NK-92 (cell line): ENCODE data around the gene KDR.

ENCODE experiments used
- DNase-seq: peaks from one replicate; lab custom pipeline; 2025; ENCODE audit not compliant: unreplicated experiment; lab: John Stamatoyannopoulos, UW

Gene KDR

GRCh38 chr4:55124322-55125076, 896 bp downstream of the KDR start:
- DNase-seq = no peak

- no peak for DNase-seq
Observed at GRCh38 chr4:55123791-55124190, 1.6 kb downstream of the KDR start.

DNA sequence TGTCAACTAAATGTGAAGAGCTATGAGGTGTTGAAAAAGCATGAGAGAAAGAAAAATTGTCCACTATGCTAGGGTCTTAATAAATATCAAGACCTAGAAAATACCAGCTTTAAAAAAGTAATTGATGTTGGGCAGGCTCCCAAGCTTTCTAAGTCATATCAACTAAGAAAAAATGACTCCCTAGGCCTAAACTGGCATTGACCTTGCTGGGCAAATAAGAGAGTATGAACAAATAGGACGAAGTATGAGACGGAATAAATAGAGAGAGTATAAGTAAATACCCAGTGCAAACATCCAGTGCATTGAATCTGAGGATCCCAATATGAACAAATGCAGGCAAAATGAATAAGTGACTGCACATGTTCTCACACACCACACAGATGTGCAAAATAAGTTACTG, 3.2 kb downstream of the KDR start:
- DNase-seq = no peak

DNA sequence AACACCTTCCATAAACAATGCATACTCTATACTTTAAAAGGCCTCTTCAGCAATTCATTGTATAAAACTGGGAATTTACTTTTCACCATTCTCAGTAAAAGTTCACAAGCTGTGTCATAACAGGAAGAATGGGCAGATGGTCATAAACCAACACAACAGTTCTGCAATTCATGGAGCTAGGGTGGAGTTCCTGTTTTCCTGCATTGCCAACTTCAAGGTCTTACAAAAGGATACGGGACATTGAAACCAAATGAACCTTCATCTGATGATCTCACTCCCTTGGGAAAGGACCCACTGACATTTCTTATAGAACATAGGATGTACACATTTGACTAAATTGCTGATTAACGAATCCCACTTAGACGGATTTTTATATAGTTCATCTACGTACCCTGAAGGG, 4.1 kb downstream of the KDR start:
- no peak for DNase-seq

GRCh38 chr4:55118397-55118796, 7.0 kb downstream of the KDR start:
- DNase-seq = no peak

GRCh38 chr4:55117511-55117910, 7.9 kb downstream of the KDR start:
- DNase-seq = no peak

- no peak for DNase-seq
Observed at GRCh38 chr4:55116450-55116849, 8.9 kb downstream of the KDR start.

DNA sequence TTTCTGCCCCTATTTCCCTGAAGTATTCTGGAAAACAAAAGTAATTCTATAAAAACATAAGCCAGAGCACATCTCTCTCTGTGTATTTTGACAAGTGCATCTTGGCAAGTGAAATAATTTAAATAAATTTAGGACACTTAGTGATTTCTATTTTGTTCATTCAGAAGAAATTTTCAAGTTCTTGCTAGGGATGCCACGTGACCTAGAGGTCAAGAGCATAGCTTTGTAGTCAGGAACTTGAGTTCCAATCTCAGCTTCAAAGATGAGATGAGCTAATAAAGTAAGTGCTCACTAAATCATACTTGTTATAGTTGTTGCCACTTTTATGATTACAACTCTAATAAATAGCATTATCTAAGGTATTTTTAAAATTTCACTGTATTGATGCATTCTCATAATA, 13.8 kb downstream of the KDR start:
- no peak for DNase-seq

GRCh38 chr4:55110131-55110530, 15.3 kb downstream of the KDR start:
- DNase-seq = no peak

DNA sequence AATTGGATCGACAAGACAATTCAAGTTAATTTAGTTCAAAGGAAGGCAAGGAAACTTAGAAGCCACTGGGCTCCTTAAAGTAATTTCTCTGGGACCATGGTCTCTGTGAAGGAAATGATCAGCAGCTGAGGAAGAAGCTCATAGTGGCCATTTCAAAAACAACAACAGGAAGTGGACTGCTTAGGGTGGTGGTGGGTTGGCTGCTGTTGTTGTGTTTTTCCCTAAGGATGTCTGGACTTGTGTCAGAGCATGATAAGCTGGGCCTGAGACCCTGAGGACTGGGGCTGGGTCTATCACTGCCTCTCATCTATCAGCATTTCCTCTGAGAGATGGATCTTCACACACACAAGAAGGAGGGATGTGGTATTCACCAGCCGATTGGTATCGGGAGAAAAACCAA, 18.3 kb downstream of the KDR start:
- DNase-seq = no peak

- no peak for DNase-seq
Observed at GRCh38 chr4:55103224-55103623, 22.2 kb downstream of the KDR start.

DNA sequence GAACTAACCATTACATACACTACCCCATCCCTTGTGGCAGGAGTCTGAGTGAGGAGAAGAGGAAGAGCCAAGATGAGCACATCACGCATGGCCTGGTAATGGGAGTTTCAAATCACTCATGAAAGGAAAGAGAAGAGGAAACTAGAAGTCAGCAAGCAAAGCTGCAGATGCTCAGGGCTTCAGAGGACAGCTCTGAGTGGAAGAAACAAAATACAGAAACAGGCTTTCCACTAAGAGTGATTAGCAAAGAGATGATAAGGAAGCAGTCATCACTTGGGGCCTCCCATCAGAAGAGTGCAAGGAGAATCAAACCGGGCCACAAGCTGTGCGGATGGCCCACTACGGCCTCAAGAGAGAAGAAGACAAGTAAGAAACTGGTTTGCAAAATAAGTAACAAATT, 25.6 kb downstream of the KDR start:
- no peak for DNase-seq

DNA sequence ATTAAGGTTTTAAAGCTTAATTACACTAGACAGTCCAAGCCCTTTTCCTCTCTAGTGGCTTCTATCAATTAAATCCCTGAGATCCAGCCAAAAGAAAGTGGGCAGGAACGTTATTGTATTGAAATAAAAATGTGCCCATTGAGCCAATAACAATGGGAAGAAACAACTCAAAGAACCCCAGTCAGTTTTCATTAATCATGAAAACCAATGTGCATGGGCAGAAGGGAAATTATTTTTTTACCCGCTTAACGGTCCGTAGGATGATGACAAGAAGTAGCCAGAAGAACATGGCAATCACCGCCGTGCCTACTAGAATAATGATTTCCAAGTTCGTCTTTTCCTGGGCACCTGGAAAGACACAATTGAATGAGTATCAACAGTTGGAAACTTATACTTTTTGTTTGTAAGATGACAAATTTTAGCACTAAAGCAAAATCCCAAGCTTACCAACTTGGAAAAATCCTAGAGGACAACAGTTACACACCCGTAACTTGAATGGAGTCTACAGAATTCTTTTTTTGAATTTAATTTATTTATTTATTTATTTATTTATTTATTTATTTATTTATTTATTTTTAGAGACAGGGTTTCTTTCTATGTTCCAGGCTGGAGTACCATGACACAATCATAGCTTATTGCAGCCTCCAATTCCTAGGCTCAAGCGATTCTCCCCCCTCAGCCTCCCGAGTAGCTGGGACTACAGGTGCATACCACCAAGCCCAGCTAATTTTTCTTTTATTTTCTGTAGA, 26.8 kb downstream of the KDR start:
- DNase-seq = no peak

- no peak for DNase-seq
Observed at GRCh38 chr4:55096619-55097018, 28.8 kb downstream of the KDR start.

DNA sequence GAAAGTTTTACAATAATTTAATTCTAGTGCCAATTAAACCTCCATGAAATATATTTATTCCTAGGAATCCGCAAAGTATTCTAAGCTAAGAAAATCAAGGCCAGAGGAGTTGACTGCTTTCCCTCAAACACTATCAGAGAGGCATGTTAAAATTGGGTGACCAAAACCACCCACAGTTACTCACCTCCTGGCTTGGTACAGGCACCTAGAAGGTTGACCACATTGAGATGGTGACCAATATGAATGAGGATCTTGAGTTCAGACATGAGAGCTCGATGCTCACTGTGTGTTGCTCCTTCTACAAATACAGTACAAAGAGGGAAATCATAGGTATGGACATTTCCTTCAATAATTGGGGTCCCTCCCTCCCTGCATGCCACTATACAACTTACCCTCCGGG, 29.4 kb downstream of the KDR start:
- DNase-seq = no peak

DNA sequence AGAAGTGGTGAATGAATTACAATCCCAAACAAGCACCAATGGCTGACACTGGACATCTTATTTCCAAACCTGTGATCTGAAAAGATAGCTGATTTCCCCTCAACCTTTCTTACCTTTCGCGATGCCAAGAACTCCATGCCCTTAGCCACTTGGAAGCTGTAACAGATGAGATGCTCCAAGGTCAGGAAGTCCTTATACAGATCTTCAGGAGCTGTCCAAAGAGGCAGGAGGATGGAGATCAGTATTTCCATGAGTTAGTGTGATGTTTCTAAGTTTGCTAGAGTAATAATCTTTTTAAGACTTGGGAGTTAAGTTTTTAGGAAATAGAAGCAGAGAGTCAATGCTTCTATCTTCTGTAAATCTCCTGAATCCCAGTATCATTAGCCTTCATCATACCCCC, 32.9 kb downstream of the KDR start:
- DNase-seq = no peak

DNA sequence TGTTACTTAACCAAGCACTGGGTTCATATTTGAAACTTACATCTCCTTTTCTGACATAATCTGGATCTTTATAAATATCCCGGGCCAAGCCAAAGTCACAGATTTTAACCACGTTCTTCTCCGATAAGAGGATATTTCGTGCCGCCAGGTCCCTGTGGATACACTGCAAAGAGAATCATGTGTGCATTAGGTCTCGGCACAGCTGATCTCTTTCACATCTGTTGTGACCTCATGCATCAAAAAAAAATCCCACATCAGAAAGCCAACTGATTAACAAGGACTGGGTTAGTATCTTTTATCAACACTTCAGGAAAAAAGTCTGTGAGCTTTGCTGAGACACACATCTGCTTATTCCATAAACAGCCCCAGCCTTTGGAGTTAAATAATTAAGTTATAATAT, 35.5 kb downstream of the KDR start:
- no peak for DNase-seq

GRCh38 chr4:55087913-55088260, 37.5 kb downstream of the KDR start:
- DNase-seq = no peak

DNA sequence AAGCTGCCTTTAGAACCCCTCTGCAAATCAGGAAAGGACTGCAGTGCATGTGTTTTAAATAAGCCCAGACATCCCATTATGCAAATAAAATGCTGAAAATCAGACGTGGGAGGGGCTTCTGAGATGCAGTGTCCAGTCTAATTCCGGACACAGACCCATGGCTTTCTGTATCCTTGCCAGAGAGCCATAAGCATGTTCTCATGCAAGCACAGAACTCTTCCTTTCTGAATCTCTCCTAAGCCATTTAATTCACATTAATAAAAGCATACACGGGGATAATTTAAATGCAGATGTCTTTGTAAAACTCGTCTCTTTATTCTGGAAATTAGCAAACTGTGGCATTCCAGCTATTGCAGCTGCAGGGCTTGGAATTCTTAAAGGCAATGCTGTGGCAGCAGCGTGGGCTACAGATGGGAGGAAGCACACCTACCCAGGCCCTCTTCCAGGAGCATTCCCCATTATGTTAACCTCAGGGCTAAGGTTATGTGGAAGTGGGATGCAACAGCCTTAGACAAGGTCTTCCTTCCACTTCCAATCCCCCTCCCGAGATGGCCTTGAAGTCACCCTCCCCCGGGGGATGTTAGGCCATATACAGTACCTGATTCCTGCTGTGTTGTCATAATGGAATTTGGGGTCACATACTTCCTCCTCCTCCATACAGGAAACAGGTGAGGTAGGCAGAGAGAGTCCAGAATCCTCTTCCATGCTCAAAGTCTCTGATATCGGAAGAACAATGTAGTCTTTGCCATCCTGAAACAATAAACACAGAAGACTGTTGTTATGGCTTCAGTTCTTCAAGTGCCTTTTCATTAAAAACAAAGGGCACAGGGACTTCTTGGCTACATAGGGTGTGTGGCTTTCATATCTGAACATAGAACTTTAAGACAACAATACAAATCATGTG, 38.1 kb downstream of the KDR start:
- DNase-seq = no peak

DNA sequence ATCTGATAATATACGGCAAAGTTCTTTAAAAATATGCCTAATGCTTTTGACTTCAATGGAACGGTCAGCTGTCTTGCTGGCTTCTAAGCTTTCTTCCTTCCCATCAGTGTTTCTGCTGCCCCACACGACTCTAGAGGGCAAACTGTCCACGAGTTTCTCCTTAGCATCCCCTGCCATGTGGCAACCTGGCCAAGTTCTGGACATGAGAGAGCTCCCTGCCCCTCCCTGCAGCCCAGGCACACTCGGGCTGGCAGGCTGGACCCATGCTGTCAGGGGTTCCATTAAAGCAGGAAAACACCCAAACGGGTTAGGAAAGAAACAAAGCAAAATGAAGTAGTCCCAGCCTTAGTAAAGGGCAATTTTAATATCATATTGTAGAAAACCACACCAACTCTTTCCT, 38.8 kb downstream of the KDR start:
- DNase-seq = no peak

DNA sequence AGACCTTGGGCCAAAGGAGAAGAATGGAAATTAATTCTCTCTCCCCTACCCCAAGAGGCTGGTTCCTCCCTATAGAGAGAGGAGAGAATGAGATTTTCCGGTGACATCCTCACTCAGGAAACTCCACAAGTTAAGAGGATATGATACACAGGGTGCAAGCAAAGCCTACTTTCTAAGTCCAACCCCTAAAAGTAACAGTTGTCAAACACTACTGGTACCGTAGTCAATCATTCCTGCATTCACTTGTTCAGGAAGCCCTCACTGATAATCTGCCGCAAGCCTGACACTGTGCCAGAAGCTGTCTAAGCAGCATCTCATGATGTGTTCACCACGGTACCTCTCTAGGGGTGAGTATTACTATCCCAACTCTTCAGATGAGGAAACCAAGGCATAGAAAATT, 41.7 kb downstream of the KDR start:
- no peak for DNase-seq

DNA sequence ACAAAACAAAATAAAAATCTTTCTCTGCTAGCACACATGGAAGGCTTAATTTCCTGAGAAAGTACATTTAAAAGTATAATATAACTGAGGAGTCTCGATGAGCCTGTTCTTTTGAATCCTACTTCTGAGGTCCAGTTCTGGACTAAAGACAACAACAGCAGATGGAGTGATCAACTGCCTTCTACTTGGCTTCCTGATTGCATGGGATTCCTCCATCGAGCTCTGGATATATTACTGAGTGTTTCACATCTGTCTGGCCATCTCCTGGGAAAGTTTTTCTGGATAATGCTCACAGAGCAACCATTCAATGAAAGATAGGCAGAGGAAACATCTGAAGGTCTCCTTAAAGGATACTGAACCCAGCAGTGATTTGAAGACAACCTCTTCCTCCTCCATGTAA, 42.6 kb downstream of the KDR start:
- DNase-seq = no peak
